A673 (cell line): ENCODE measurements around the gene SLC35D2.

Experiments used
- CTCF ChIP-seq: fragments of 300-800, 200-600 bp; sonication (generic); conservative IDR thresholded peaks from 2 replicates; pipeline ENCODE4 v1.5.1; 2017; ENCODE audit warnings: low read depth, mild to moderate bottlenecking, antibody characterized with exemption, low read length, moderate library complexity, mixed read lengths
- EZH2 ChIP-seq: fragments of 200-600 bp; sonication (generic); IDR thresholded peaks from 2 replicates; pipeline ENCODE4 v1.6.1; 2017; ENCODE audit warnings: borderline replicate concordance, low read depth, mild to moderate bottlenecking, mixed read lengths, antibody characterized with exemption, low read length; ENCODE audit not compliant: poor library complexity, severe bottlenecking

- TF ChIP-seq CTCF: no peak
- no peak for TF ChIP-seq EZH2
These were observed 46.2 kb upstream of the SLC35D2 start for GRCh38 chr9:96429732-96430131.
